Stimulated activated CD8-positive, alpha-beta memory T cell treated with anti-CD3 and anti-CD28 coated beads, Interleukin-15, amount 100 ng/mL, for 4 hours (primary cell): Measurements from ENCODE around the gene ERMARD.
"Not testable (repeated sequence)": the region's sequence is repeated elsewhere in the genome, so short reads cannot be mapped to it uniquely, and the experiment has no call there.

Experiments used
- DNase-seq, 2 donors: peaks; one replicate each; pipeline ENCODE4 v3.0.0-alpha.2; 2020; ENCODE audit warnings: low read depth in 2 of 2

The ERMARD gene

DNA sequence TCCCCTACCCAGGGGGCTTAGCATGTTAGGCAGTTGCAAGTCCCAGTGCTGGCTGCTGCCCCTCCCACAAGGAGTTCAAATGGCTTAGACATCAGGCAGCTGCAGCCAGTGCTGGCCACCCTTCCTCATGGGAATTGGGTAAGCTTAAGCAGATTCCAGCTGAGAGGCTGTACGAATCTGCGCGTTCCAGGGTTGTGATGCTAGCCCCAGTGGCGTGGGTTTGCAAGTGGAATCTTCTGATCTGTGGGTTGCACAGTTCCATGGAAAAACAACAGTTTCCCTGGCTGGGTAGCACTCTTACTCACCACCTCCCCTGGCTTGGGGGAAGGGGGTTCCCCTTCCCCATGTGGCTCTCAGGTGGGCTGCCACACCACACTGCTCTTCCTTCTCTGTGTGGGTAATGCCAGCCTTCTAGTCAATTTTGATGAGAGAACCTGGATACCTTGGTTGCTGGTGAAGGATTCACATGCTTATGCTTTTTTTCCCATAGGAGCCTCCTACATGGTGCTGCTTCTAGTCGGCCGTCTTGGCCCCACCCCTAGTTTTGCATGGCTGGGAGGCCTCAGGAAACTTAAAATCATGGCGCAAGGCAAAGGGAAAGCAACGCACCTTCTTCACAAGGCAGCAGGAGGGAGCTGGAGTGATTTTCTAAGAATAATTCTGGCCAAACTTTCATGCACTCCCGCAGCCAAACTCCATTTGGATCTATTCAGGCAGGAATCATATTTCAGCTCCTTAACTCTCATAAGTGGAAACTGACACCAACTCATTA lies 13.0 kb upstream of the ERMARD start:
- DNase-seq, result no peak

DNA sequence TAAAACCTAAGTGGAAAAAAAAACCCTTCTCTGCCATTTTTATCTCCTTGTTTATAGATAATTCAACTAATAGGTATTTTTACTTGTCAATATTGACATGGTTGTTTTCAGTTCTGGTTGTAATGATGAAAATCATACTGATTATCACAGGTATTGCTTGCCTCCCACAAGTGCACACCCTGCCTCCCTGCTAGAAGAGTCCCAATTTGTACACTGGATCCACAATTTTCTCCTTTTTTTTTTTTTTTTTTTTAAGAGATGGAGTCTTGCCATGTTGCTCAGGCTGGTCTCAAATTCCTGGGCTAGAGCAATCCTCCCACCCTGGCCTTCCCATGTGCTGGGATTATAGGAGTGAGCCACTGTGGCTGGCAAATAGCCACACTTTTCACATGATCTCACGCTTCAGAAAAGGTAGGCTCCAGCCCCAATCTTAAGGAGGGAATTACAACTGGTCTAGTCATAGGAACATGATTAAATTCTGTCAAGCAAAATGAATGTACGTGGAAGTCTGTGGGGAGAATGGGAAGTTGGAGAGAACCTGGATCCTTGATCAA lies 12.4 kb upstream of the ERMARD start:
- no peak for DNase-seq

DNA sequence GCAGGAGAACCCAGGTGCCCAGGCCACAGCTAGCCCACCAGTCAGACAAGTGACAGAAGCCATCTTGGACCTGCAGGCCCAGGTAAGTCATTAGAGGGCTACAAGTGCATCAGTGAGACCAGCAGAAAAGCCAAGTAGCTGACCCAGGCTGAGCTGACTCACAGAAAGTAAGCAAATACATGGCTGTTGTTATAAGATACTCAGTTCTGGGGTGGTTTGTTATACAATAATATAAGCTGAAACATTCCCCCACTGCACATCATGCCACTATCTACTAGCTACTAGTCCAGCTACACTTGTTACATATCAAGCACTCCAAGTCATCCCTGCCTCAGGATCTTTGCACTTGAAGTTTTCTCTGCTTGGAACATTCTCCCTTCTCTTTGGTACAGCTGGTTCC lies 10.1 kb upstream of the ERMARD start:
- DNase-seq, result no peak

DNA sequence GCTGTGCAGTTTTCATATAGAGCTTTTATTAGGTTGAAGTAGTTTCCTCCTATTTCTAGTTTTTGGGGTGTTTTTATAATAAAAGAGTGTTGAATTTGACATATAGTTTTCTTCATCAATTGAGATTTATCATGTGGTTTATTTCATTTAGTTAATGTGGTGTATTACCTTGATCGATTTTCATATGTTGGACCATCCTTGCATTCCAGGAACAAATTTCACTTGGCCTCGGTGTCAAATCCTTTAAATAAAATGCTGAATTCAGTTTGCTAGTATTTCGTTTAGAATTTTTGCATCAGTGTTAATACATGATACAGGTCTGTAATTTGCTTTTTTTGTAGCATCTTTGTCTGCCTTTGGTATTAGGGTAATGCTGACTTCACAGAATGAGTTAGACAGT lies 6.0 kb upstream of the ERMARD start:
- DNase-seq, result no peak

DNA sequence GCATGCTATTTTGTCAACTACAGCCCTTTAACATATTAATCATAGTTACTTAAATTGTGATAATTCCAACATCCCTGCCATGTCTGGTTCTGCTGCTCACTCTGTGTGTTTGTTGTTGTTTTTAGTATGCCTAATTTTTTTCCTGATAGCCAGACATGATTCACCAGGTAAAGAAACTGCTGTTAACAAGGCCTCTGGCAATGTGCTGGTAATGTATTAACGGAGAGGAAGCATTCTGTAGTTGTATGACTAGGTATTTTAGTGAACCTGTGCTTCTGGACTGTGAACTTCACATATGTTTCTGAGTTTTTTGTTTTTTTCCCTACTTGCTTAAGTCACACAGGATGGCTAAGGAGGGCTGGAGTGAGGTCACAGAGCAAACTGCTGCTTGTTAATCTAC lies 4.9 kb upstream of the ERMARD start:
- DNase-seq, result no peak

DNA sequence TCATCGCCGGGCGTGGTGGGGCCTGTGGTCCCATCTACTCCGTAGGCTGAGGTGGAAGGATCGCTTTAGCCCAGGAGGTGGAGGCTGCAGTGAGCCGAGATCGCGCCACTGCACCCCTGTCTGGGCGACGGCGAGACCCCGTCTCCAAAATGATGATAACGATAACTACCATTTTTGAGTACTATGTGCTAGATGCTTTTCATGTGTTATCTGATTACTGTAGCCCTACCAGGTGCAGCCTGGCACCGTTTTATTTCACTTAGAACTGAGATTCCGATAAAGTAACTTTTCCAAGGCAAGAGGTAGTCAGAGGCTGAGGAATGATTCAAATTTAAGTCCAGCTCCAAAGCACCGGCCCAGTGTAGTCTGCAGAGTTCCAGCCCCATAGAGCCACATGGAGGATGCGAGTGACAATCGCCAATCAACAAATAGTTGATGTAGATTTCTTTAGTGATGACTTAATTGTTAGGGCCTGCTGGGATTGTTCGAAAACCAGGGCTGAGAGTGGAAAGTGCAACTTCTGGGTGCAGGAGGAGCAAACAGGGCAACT lies 727 bp downstream of the ERMARD start:
- no peak for DNase-seq

DNA sequence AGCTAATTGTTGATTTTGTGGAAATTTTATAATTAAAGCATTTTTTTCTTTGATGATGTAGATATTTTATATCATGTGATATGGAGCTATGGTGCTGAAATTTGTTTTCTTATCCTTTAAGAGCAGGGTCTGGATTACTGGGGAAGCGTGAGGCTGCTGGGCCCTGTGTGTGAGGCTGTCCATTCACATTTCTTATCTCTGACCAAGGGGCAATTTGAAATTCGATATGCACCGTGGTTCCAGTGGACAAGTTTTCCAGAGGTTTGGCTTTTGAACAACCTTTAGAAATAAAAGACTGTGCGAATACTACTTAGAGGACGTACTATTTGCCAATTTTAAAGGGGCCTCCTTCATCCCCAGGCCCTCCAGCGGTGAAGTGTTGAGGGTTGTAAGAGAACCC lies 3.7 kb downstream of the ERMARD start:
- no peak for DNase-seq

DNA sequence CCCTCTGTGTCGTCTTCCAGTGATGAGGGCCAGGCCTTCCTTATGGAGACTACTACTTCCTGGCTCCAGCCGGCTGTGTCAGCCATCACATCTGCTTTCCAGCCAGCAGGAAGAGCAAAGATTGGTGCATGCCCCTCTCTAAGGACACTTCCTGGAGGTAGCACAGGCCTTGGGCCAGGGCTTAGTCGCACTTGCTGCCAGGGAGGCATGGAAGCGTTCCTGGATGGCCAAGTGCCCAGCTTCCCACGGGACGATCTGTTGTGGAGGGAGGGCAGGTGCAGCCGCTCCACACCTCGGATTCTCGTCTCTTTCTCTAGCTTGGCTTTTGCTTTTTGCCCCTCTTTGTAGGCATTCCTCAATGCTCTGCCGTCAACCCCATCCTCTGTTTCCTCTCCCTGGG lies 11.9 kb downstream of the ERMARD start:
- DNase-seq, result no peak

DNA sequence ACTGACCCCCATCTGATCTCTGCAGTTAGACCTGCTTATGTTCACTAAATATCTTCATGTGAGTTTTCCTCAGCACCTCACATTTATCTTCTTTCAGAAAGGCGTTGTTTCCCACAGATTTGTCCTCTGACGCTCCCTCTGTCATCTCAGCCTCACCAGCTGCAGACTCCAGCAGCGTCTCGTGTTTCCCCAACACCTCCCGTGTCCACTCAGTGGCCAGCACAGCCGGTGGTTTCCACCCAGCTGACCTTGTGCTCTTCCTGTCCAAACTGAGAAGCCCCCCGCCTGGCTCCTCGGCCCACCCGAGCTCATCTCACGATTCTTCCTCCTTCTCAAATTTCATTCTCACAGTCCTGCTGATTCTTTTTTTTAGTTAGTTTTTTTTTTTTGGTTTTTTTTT lies 12.5 kb downstream of the ERMARD start:
- DNase-seq, result no peak

DNA sequence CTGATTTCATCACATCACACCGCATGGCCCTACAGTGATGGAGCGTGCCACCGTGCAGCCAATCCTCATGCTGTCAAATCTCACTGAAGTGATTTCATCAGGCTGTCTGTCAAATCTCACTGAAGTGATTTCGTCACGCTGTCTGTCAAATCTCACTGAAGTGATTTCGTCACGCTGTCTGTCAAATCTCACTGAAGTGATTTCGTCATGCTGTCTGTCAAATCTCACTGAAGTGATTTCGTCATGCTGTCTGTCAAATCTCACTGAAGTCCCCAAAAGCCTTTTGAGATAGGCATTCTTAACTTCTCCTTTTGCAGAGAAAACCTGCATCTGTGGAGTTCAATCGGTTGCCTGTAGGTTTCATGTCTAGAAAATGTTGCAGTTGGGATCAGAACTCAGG lies 14.4 kb downstream of the ERMARD start:
- DNase-seq, result not testable (repeated sequence)

DNA sequence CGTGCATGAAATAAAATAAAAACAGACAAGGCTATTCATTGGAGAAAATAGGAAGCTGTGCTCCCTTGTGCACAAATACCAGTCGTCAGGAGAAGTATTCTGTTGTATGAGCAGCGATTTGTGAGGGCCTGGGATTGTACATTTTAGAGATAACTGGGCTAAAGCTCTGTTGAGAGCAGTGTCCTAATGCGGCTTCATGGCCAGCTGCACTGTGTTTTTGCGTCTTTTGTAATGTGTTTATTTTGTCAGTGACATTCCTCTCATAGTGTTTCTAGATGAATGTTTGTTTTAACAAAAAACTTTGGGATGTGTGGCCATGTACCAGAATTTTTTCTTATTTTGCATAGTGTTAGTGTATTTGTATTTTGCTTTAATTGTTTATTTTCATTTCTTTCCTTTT lies 14.8 kb downstream of the ERMARD start:
- DNase-seq, result no peak

DNA sequence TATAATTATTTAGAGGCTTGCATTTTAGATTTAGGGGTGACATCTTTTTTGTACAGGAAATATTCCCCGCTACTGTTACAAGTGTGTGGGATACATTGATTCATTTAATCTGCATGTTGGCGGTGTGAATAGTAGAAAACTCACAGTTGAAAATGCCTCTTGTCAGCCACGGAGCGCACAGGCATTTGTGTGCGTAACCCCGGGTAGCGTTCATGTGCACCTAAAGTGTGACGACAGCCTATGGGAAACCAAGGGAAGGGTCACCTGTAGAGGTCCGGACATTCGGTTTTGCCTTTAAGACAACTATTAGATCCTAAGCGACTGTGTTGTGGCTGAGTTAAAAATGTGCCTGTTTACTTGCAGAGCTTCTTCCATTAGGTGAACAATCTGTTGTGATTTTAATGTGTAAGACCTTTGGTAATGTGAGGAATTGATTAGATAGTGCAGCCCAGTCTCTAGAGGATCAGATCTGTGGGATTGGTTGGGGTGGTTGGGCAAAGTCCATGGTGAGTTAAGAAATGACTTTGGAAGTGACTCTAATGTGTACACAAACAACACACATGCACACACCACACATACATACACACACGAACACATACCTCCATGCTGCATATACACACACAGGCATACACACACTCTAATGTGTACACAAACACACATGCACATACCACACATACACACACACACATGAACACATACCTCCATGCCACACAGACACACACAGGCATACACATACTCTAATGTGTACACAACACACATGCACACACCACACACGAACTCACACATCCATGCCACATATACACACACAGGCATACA lies 15.7 kb downstream of the ERMARD start:
- no peak for DNase-seq

DNA sequence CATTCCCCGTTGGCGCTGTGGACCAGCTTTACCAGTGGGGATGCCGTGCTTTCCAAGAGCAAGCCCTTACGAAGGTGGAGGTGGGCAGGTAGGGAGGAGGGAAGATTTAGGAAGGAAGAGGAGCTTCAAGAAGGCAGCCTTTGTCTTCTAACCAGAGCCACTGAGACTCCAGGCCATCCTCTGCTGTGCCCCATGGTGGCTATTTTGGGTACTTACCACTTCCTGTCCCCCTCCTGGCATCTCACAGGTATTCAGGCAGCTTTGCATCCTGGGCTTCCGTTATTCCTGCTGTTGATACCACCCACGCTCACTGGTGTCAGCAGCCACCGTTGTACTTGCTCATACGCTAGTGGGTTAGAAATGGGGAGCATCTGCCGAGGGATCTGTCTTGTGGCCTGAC lies 22.9 kb downstream of the ERMARD start:
- no peak for DNase-seq

DNA sequence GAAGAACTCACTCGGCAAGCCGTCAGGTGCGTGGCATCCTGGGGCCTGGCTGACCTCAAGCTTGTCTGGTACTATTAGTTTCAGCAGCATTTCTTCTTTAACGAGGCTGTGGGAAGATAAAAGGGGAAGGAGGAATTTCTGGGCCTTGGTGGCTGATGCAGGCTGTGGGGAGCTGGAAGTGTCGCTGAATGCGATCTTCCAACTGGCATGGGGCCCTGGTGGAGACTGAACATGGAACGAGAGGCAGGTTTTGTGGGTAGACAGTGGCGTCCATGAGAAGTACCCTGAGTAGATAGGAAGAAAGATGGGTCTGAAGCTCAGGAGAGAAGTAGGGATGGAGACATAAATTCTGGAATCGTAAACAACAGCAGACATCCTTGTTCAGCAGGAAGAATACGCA lies 23.9 kb downstream of the ERMARD start:
- DNase-seq, result no peak

DNA sequence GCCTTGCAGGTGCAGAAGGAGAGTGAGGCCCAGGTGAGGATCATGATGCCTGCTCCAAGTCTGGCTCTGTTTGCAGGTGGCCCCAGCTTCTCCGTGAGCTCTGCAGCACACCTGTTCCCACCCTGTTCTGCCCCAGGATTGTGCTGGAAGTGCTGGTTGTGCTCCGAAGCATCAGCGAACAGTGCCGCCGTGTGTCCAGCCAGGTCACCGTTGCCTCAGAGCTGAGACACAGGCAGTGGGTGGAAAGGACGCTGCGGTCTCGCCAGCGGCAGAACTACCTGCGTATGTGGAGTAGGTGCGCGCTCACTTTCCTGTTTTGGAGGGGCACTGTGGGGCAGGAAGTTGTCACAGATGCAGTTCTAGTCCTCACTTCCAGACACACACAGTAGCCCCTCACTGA lies 25.0 kb downstream of the ERMARD start:
- no peak for DNase-seq

DNA sequence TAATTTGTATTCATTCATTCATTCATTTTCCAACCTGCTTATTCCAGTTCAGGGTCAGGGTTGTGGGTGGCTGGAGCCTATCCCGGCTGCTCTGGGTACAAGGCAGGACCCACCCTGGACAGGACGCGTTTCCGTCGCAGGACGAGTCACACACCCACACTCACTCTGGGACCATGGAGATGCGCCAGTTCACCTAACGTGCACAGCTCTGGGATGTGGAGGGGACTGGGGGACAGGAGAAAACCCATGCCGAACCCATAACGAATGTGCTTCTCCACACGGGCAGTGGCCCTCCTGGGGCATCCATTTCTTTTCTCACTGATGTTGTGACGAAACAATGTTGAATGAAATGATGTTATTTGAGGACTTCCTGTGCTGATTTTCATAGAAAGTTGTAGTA lies 26.5 kb downstream of the ERMARD start:
- no peak for DNase-seq

DNA sequence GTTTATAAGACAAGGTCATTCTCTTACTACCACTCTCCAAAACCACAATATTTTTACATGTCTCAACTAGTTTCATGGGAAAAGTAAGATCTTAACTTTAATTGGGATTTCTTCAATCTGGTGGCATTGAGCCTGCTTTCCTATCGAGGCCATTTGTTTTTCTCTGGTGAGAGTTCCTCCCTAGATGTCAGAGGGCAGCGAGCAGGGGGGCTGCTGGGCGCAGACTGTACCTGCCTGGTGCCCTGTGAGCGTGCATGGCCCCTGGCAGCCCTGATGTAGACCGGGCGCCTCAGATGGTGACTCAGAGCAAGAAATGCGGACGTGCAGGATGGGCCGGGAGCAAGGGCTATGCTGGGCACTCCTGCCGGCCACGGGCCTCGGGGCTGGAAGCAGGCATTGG lies 27.2 kb downstream of the ERMARD start:
- no peak for DNase-seq

DNA sequence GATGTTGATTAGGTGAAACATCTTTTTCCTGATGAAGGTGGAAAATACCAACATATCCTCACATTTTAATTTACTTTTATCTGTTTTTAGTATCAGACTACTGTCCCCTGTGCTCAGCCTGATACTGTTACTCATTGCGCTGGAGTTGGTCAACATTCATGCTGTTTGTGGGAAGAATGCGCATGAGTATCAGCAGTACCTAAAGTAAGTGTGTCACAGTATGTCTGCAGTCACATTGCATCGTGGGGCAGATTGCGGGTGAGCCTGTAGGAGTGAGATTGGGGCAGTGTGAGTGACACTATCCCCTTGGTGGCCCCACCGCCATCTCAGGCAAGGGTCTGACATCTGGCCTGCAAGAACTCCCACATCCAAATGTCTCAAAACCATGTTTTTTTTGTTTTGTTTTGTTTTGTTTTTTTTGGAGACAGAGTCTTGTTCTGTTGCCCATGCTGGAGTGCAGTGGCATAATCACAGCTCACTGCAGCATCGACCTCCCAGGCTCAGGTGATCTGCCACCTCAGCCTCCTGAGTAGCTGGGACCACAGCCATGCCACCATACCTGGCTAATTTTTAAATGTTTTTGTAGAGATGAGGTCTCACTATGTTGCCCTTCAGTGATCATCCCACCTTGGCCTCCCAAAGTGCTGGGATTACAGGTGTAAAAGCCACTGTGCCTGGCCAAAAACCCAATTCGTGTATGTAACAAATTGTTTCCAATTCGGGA lies 27.8 kb downstream of the ERMARD start:
- DNase-seq, result no peak

DNA sequence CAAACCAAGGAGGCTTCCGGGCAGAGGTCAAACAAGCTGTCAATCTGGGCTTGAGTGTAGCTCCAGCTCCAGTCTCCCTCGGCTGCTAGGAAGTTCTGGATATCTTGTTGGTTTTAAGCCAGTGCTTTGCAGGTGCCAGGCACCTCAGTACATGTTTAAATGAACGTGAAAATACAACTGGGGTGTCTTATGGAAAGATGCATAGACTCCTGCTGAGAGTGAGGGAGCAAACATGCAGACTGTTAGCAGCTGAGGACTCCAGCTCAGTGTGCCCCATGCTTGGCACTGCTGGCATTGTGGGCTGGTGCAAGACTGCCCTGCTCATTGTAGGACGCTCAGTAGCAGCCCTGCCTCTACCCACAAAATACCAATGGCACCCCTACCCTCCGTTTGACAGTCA lies 28.5 kb downstream of the ERMARD start:
- no peak for DNase-seq

DNA sequence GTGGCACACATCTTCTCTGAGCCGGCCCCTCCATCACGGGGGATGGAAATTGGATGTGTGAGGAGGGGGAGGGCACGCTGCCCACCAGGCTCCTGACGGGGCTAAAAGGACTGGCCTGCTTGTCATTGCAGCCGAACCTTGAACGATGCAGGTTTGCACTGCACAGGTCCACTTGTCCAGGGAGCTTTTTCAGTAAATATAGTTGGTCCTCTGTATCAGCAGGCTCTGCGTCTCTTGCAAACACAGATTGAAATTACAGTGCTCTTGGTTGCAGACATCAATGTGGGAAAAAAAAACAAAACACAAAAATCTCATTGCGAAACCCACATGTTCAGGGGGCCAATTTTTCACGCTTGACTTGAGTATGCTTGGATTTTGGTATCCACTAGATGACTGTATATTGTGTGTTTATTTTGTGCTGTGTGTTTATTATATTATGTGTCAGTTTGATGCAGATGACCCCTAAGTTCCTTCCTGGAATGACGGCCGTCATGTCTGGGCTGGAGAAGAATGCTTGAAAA lies 29.2 kb downstream of the ERMARD start:
- no peak for DNase-seq

DNA sequence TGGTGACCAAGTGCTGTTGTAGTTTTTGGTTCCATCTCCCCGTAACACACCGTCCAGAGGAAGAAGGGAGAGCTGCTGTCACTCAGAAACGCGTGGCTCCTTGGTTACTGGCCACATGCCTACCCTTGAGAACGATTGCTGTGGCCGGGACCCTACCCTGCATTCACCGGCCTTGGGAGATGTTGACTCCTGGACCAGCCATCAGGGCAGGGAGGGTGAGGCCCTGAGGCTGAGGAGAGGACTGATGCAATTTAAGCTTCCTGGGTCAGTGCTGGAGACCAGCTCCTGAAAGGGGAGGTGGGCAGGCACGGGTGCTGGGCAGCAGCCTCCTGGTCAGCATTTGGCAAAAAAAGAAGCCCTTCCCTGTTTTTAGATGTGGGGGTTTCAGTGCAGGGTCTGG lies 31.5 kb downstream of the ERMARD start:
- DNase-seq, result no peak

DNA sequence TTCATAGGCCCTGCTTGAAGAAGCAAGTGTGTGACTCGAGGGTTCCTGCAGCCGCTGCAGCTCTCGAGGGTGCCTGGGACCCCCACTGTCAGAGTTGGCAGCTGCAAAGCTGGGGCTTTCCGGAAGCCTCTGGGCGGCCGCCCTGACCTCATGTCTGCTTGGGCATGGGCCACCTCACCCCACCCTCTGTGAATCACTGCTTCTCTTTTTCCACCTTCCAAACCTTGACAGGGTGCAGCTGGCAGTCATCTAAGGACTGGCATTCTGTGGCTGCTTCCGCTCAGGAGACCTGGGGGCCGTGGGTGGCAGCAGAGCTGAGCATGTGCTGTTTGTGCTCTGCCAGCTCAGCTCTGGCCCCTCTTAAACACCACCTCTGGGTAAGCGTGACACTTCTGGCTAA lies 32.0 kb downstream of the ERMARD start:
- DNase-seq, result no peak
